Measurements from ENCODE around the gene PTMS.

DNA sequence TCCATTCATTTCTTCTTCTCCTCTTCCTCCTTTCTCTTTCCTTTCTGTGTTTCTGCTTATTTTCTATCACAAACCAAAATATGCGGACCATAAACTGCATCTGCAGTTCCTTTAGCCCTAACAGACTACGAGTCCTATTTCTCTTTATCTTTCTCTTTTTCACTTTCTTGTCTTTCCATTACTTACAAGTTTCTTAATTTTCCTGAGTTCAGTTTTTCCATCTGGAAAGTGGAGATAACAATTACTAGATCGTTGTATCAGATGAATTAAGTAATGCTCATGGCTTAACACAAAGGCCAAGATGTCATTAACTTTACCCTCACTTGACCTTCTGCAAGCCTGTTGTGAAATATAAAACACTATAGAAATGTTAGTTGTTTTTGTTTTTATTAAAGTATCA lies 43.3 kb upstream of the PTMS start:
- TF ChIP-seq, protein P1, sequence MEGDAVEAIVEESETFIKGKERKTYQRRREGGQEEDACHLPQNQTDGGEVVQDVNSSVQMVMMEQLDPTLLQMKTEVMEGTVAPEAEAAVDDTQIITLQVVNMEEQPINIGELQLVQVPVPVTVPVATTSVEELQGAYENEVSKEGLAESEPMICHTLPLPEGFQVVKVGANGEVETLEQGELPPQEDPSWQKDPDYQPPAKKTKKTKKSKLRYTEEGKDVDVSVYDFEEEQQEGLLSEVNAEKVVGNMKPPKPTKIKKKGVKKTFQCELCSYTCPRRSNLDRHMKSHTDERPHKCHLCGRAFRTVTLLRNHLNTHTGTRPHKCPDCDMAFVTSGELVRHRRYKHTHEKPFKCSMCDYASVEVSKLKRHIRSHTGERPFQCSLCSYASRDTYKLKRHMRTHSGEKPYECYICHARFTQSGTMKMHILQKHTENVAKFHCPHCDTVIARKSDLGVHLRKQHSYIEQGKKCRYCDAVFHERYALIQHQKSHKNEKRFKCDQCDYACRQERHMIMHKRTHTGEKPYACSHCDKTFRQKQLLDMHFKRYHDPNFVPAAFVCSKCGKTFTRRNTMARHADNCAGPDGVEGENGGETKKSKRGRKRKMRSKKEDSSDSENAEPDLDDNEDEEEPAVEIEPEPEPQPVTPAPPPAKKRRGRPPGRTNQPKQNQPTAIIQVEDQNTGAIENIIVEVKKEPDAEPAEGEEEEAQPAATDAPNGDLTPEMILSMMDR (IDR thresholded peaks at IDR 0.05), result no peak
- TF ChIP-seq POLR2A (IDR thresholded peaks at IDR 0.05), result no peak
